WTC11 (cell line): Measurements from ENCODE around the gene ZNF212.
"Not testable (repeated sequence)": the region's sequence is repeated elsewhere in the genome, so short reads cannot be mapped to it uniquely, and the experiment has no call there.

Source experiments
- CREM ChIP-seq: sonication (generic); formaldehyde crosslinking; IDR thresholded peaks from 2 replicates; pipeline ENCODE4 v1.8.1; 2022; ENCODE audit warnings: mild to moderate bottlenecking, missing genetic modification reagents, moderate library complexity
- JUN ChIP-seq: sonication (generic); formaldehyde crosslinking; IDR thresholded peaks from 2 replicates; pipeline ENCODE4 v1.8.0; 2023; ENCODE audit warnings: mild to moderate bottlenecking, missing genetic modification reagents
- NR1H2 ChIP-seq: sonication (generic); formaldehyde crosslinking; IDR thresholded peaks from 2 replicates; pipeline ENCODE4 v1.9.0; 2021; ENCODE audit warnings: mild to moderate bottlenecking, moderate library complexity, missing genetic modification reagents
- PRRX2 ChIP-seq: fragments of 250-450 bp; sonication (Bioruptor Pico); IDR thresholded peaks from 2 replicates; pipeline ENCODE4 v1.8.0; 2021; ENCODE audit warnings: mild to moderate bottlenecking
- ZNF121 ChIP-seq: sonication (generic); formaldehyde crosslinking; IDR thresholded peaks from 2 replicates; pipeline ENCODE4 v1.8.0; 2023; ENCODE audit warnings: missing genetic modification reagents
- ZNF263 ChIP-seq: sonication (generic); formaldehyde crosslinking; IDR thresholded peaks from 2 replicates; pipeline ENCODE4 v1.8.1; 2022; ENCODE audit warnings: low read depth, mild to moderate bottlenecking, moderate library complexity, missing genetic modification reagents
- ZNF423 ChIP-seq: fragments of 250-450 bp; sonication (Bioruptor Pico); IDR thresholded peaks from 2 replicates; pipeline ENCODE4 v2.1.2; 2022; ENCODE audit warnings: mild to moderate bottlenecking, moderate library complexity
- TF ChIP-seq, protein P1 (sequence below): fragments of 200-600 bp; IDR thresholded peaks from 2 replicates; pipeline ENCODE4 v1.8.0; 2022; ENCODE audit warnings: antibody characterized with exemption
- TF ChIP-seq, protein P2 (sequence below): sonication (generic); formaldehyde crosslinking; IDR thresholded peaks from 2 replicates; pipeline ENCODE4 v1.8.0; 2023; ENCODE audit warnings: missing genetic modification reagents, mild to moderate bottlenecking, borderline replicate concordance
- TF ChIP-seq, protein P3 (sequence below): sonication (generic); formaldehyde crosslinking; IDR thresholded peaks from 2 replicates; pipeline ENCODE4 v1.8.1; 2022; ENCODE audit warnings: mild to moderate bottlenecking, moderate library complexity, missing genetic modification reagents

DNA sequence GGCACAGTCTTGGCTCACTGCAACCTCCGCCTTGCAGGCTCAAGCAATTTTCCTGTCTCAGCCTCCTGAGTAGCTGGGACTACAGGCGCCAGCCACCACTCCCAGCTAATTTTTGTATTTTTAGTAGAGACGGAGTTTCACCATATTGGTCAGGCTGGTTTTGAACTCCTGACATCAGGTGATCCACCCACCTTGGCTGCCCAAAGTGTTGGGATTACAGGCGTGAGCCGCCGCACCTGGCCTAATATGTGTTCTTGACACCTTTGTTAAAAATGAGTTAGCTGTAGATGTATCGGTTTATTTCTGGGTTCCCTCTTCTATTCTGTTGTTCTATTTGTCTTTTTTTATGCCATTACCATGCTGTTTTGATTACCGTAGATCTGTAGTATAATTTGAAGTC lies 35.0 kb downstream of the ZNF212 start:
- TF ChIP-seq, protein P1, sequence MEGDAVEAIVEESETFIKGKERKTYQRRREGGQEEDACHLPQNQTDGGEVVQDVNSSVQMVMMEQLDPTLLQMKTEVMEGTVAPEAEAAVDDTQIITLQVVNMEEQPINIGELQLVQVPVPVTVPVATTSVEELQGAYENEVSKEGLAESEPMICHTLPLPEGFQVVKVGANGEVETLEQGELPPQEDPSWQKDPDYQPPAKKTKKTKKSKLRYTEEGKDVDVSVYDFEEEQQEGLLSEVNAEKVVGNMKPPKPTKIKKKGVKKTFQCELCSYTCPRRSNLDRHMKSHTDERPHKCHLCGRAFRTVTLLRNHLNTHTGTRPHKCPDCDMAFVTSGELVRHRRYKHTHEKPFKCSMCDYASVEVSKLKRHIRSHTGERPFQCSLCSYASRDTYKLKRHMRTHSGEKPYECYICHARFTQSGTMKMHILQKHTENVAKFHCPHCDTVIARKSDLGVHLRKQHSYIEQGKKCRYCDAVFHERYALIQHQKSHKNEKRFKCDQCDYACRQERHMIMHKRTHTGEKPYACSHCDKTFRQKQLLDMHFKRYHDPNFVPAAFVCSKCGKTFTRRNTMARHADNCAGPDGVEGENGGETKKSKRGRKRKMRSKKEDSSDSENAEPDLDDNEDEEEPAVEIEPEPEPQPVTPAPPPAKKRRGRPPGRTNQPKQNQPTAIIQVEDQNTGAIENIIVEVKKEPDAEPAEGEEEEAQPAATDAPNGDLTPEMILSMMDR = not testable (repeated sequence)
- TF ChIP-seq ZNF121; ZNF423 (CRISPR knock-in tag); CREM; NR1H2; JUN (CRISPR knock-in tag); ZNF263 (CRISPR knock-in tag); PRRX2 (CRISPR knock-in tag): not testable (repeated sequence)
- TF ChIP-seq, protein P2, sequence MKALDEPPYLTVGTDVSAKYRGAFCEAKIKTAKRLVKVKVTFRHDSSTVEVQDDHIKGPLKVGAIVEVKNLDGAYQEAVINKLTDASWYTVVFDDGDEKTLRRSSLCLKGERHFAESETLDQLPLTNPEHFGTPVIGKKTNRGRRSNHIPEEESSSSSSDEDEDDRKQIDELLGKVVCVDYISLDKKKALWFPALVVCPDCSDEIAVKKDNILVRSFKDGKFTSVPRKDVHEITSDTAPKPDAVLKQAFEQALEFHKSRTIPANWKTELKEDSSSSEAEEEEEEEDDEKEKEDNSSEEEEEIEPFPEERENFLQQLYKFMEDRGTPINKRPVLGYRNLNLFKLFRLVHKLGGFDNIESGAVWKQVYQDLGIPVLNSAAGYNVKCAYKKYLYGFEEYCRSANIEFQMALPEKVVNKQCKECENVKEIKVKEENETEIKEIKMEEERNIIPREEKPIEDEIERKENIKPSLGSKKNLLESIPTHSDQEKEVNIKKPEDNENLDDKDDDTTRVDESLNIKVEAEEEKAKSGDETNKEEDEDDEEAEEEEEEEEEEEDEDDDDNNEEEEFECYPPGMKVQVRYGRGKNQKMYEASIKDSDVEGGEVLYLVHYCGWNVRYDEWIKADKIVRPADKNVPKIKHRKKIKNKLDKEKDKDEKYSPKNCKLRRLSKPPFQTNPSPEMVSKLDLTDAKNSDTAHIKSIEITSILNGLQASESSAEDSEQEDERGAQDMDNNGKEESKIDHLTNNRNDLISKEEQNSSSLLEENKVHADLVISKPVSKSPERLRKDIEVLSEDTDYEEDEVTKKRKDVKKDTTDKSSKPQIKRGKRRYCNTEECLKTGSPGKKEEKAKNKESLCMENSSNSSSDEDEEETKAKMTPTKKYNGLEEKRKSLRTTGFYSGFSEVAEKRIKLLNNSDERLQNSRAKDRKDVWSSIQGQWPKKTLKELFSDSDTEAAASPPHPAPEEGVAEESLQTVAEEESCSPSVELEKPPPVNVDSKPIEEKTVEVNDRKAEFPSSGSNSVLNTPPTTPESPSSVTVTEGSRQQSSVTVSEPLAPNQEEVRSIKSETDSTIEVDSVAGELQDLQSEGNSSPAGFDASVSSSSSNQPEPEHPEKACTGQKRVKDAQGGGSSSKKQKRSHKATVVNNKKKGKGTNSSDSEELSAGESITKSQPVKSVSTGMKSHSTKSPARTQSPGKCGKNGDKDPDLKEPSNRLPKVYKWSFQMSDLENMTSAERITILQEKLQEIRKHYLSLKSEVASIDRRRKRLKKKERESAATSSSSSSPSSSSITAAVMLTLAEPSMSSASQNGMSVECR (CRISPR knock-in tag) = not testable (repeated sequence)
- TF ChIP-seq, protein P3, sequence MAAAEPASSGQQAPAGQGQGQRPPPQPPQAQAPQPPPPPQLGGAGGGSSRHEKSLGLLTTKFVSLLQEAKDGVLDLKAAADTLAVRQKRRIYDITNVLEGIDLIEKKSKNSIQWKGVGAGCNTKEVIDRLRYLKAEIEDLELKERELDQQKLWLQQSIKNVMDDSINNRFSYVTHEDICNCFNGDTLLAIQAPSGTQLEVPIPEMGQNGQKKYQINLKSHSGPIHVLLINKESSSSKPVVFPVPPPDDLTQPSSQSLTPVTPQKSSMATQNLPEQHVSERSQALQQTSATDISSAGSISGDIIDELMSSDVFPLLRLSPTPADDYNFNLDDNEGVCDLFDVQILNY = not testable (repeated sequence)
